HCT116 (cell line): ENCODE data around the gene MYO1G. TPM values are rescaled to one million over a fixed set of nuclear protein-coding genes. Genes with fewer than 3 reads are reported as not detected.

Experiments used
- ATAC-seq: fragments of 200-7000 bp; cut with Tn5 transposase; 2 replicates; pipeline ENCODE4 v1.9.1; 2020; ENCODE audit warnings: mild to moderate bottlenecking, moderate library complexity
- BruUV-seq: library from RNA; stranded (reverse); fragments of 400-500 nt; replicated peaks from 2 replicates; lab custom pipeline; 2021; lab: Mats Ljungman, UMichigan
- CTCF ChIA-PET: fragments of 300-600 bp; sonication (Branson Sonifier 250); formaldehyde crosslinking; loops from one replicate; lab custom pipeline; 2021; ENCODE audit warnings: antibody characterized with exemption; lab: Charles Lee
- POLR2A ChIA-PET: fragments of 300-600, 350-600 bp; sonication (Branson Sonifier 250); formaldehyde crosslinking; loops from one replicate; lab custom pipeline; 2021; ENCODE audit warnings: antibody characterized with exemption; lab: Charles Lee
- RAD21 ChIA-PET, 2 experiments: fragments of 300-600 bp; sonication (Branson Sonifier 250); formaldehyde crosslinking; loops; one replicate each; lab custom pipeline; 2023; ENCODE audit warnings: low total read pairs in 2 of 2; ENCODE audit not compliant: uncharacterized antibody in 2 of 2, unreplicated experiment in 2 of 2, low non-redundant PET in 1 of 2; lab: Charles Lee
- DNase-seq: peaks from one replicate; pipeline ENCODE4 v3.0.0-alpha.2; 2010; ENCODE audit warnings: low read depth, low spot score
- H2AFZ ChIP-seq: fragments of 200-600 bp; shearing (Covaris generic), sonication (generic); 2 replicates; pipeline ENCODE4 v1.6.1; 2017; ENCODE audit warnings: low read depth, mixed run types, mixed read lengths, antibody characterized with exemption, low read length; ENCODE audit not compliant: poor library complexity, severe bottlenecking
- H3K27ac ChIP-seq: 2 replicates; pipeline ENCODE4 v1.5.1; 2012; ENCODE audit warnings: low read depth, low read length
- H3K27me3 ChIP-seq: fragments of 200-600 bp; sonication (generic); 2 replicates; pipeline ENCODE4 v1.6.1; 2016; ENCODE audit warnings: mixed run types, low read length, mixed read lengths; ENCODE audit not compliant: insufficient read depth
- H3K36me3 ChIP-seq, 2 experiments: fragments of 200-500 bp in 1 of 2; fragments of 200-600 bp in 1 of 2; sonication (Bioruptor generic) in 1 of 2; sonication (generic) in 1 of 2; 2 replicates each; pipeline versions ENCODE4 v1.5.1 to v1.6.1; 2014 to 2016; ENCODE audit warnings: low read length in 2 of 2, inconsistent platforms in 1 of 2, mixed read lengths in 1 of 2, mixed run types in 1 of 2; ENCODE audit not compliant: insufficient read depth in 2 of 2, control insufficient read depth in 1 of 2
- H3K4me1 ChIP-seq, 2 experiments: fragments of 200-600 bp in 1 of 2; sonication (generic) in 1 of 2; 2 replicates each; pipeline versions ENCODE4 v1.5.1 to v1.6.1; 2012 to 2017; ENCODE audit warnings: low read length in 2 of 2, inconsistent platforms in 1 of 2, mild to moderate bottlenecking in 1 of 2, mixed read lengths in 1 of 2, mixed run types in 1 of 2, moderate library complexity in 1 of 2; ENCODE audit not compliant: insufficient read depth in 2 of 2, control insufficient read depth in 1 of 2
- H3K4me2 ChIP-seq: fragments of 200-600 bp; sonication (generic); 2 replicates; pipeline ENCODE4 v1.6.1; 2017; ENCODE audit warnings: mixed run types, low read length, mixed read lengths
- H3K4me3 ChIP-seq, 2 experiments: fragments of 200-600 bp in 1 of 2; sonication (generic) in 1 of 2; replicated peaks in 1 of 2; 2 replicates each; pipeline ENCODE4 v1.5.1; 2011 to 2016; ENCODE audit warnings: low read length in 2 of 2, control low read depth in 1 of 2, low read depth in 1 of 2, mild to moderate bottlenecking in 1 of 2, mixed read lengths in 1 of 2, mixed run types in 1 of 2
- H3K79me2 ChIP-seq: fragments of 200-600 bp; sonication (generic); 2 replicates; pipeline ENCODE4 v1.6.1; 2017; ENCODE audit warnings: mild to moderate bottlenecking, mixed run types, low read length, moderate library complexity, mixed read lengths; ENCODE audit not compliant: insufficient read depth
- H3K9ac ChIP-seq: fragments of 200-600 bp; sonication (generic); 2 replicates; pipeline ENCODE4 v1.6.1; 2016; ENCODE audit warnings: low read length, mixed read lengths
- H3K9me2 ChIP-seq: fragments of 200-600 bp; sonication (generic), shearing (Covaris generic); 2 replicates; pipeline ENCODE4 v1.6.1; 2017; ENCODE audit warnings: mixed run types, mild to moderate bottlenecking, moderate library complexity; ENCODE audit not compliant: insufficient read depth
- H3K9me3 ChIP-seq, 2 experiments: fragments of 200-500 bp in 1 of 2; fragments of 200-600 bp in 1 of 2; sonication (Bioruptor generic) in 1 of 2; sonication (generic) in 1 of 2; 2 replicates each; pipeline ENCODE4 v1.6.1; 2014 to 2017; ENCODE audit warnings: low read length in 2 of 2, mixed read lengths in 2 of 2, inconsistent platforms in 1 of 2, low read depth in 1 of 2, mild to moderate bottlenecking in 1 of 2, mixed run types in 1 of 2, moderate library complexity in 1 of 2; ENCODE audit not compliant: control insufficient read depth in 1 of 2, insufficient read depth in 1 of 2
- H4K20me1 ChIP-seq: fragments of 200-600 bp; sonication (generic), shearing (Covaris generic); 2 replicates; pipeline ENCODE4 v1.6.1; 2017; ENCODE audit warnings: mixed run types, mild to moderate bottlenecking, moderate library complexity; ENCODE audit not compliant: insufficient read depth
- ATF3 ChIP-seq: IDR thresholded peaks from 2 replicates; pipeline ENCODE4 v1.6.1; 2012
- CEBPB ChIP-seq: IDR thresholded peaks from 2 replicates; pipeline ENCODE4 v1.6.1; 2012; ENCODE audit warnings: low read depth
- CTCF ChIP-seq, 3 experiments: fragments of 200-600 bp in 1 of 3; sonication (generic) in 1 of 3; IDR thresholded peaks in 2 of 3; conservative IDR thresholded peaks in 1 of 3; 2 replicates each; pipeline ENCODE4 v1.5.1; 2012 to 2017; ENCODE audit warnings: low read depth in 2 of 3, low read length in 2 of 3, antibody characterized with exemption in 1 of 3, borderline replicate concordance in 1 of 3, control low read depth in 1 of 3, mild to moderate bottlenecking in 1 of 3, mixed read lengths in 1 of 3, mixed run types in 1 of 3, moderate library complexity in 1 of 3; ENCODE audit not compliant: insufficient read depth in 1 of 3
- EGR1 ChIP-seq: IDR thresholded peaks from 2 replicates; pipeline ENCODE4 v1.6.1; 2012; ENCODE audit warnings: low read depth
- ELF1 ChIP-seq: IDR thresholded peaks from 2 replicates; pipeline ENCODE4 v1.6.1; 2012; ENCODE audit warnings: low read depth, borderline replicate concordance
- EZH2phosphoT487 ChIP-seq: fragments of 200-600 bp; IDR thresholded peaks from 2 replicates; pipeline ENCODE4 v1.6.1; 2018; ENCODE audit warnings: antibody characterized with exemption, borderline replicate concordance
- POLR2A ChIP-seq: IDR thresholded peaks from 2 replicates; pipeline ENCODE4 v1.7.0; 2011; ENCODE audit warnings: borderline replicate concordance; ENCODE audit not compliant: insufficient read depth, insufficient read length; ENCODE audit errors: extremely low read depth
- SIN3A ChIP-seq: IDR thresholded peaks from 2 replicates; pipeline ENCODE4 v1.6.1; 2012; ENCODE audit warnings: low read depth
- TCF7L2 ChIP-seq: IDR thresholded peaks from 2 replicates; pipeline ENCODE4 v1.7.0; 2011; ENCODE audit warnings: borderline replicate concordance, inconsistent platforms; ENCODE audit not compliant: insufficient read depth, insufficient read length; ENCODE audit errors: extremely low read depth
- YY1 ChIP-seq: IDR thresholded peaks from 2 replicates; pipeline ENCODE4 v1.6.1; 2011; ENCODE audit warnings: low read length, low read depth, moderate library complexity, mild to moderate bottlenecking; ENCODE audit not compliant: insufficient replicate concordance; ENCODE audit errors: extremely low read depth
- ZFX ChIP-seq: fragments of 450-650 bp; IDR thresholded peaks from 2 replicates; pipeline ENCODE4 v1.6.1; 2017
- intact Hi-C: fragments of 100-400 bp; cut with micrococcal nuclease; formaldehyde crosslinking; loops from 2 replicates; pipeline ENCODE4 v1.10.0; 2022
- total RNA-seq: library from RNA; stranded (reverse); gene quantifications from one replicate; pipeline ENCODE4 v1.2.1, GENCODE V29; 2021; ENCODE audit not compliant: unreplicated experiment
- TF ChIP-seq, protein P1 (sequence below): IDR thresholded peaks from 2 replicates; pipeline ENCODE4 v1.6.1; 2012
- TF ChIP-seq, protein P2 (sequence below): IDR thresholded peaks from 2 replicates; pipeline ENCODE4 v1.6.1; 2012; ENCODE audit warnings: low read depth

The MYO1G gene
- total RNA-seq, 1 experiment from 2014 or later, result 0.74 TPM

DNA sequence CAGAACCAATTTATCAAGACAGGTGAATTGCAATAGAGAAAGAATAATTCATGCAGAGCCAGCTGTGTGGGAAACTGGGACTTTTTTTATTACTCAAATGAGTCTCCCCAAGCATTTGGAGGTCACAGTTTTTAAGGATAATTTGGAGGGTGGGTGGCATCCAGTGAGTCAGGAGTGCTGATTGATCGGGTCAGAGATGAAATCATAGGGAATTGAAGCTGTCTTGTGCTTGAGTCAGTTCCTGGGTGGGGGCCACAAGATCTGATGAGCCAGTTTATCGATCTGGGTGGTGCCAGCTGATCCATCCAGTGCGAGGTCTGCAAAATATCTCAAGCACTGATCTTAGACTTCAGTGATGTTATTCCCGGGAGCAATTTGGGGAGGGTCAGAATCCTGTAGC lies 9.9 kb upstream of the MYO1G start:
- RAD21 ChIA-PET, result no interaction called here
- peaks cover 10 to 25% of the 10 kb centered on the region in 2 experiments for H3K36me3 ChIP-seq
- no peak for DNase-seq
- no peak overlapping the region for H3K27ac ChIP-seq
- POLR2A ChIA-PET, result interaction anchor here (1.5 kb wide), 1 partner anchor 11 kb away, joined by 4 read pairs; the partner anchor contains the start of gene CCM2
- BruUV-seq, result no TSS peak
- H4K20me1 ChIP-seq, result peaks cover 7% of the 10 kb centered on the region; the same call in 1 of the 2 replicates
- no peak for TF ChIP-seq POLR2A
- no peak for TF ChIP-seq ZFX
- no peak for TF ChIP-seq TCF7L2
- TF ChIP-seq, protein P1, sequence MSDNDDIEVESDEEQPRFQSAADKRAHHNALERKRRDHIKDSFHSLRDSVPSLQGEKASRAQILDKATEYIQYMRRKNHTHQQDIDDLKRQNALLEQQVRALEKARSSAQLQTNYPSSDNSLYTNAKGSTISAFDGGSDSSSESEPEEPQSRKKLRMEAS, result no peak
- TF ChIP-seq ATF3, result no peak
- no peak for TF ChIP-seq ELF1
- no peak for TF ChIP-seq SIN3A
- TF ChIP-seq, protein P2, sequence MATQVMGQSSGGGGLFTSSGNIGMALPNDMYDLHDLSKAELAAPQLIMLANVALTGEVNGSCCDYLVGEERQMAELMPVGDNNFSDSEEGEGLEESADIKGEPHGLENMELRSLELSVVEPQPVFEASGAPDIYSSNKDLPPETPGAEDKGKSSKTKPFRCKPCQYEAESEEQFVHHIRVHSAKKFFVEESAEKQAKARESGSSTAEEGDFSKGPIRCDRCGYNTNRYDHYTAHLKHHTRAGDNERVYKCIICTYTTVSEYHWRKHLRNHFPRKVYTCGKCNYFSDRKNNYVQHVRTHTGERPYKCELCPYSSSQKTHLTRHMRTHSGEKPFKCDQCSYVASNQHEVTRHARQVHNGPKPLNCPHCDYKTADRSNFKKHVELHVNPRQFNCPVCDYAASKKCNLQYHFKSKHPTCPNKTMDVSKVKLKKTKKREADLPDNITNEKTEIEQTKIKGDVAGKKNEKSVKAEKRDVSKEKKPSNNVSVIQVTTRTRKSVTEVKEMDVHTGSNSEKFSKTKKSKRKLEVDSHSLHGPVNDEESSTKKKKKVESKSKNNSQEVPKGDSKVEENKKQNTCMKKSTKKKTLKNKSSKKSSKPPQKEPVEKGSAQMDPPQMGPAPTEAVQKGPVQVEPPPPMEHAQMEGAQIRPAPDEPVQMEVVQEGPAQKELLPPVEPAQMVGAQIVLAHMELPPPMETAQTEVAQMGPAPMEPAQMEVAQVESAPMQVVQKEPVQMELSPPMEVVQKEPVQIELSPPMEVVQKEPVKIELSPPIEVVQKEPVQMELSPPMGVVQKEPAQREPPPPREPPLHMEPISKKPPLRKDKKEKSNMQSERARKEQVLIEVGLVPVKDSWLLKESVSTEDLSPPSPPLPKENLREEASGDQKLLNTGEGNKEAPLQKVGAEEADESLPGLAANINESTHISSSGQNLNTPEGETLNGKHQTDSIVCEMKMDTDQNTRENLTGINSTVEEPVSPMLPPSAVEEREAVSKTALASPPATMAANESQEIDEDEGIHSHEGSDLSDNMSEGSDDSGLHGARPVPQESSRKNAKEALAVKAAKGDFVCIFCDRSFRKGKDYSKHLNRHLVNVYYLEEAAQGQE, result no peak
- TF ChIP-seq CEBPB, result no peak
- TF ChIP-seq CTCF (IDR thresholded peaks at IDR 0.05 in 2 of 3, conservative IDR thresholded peaks at IDR 0.05 in 1 of 3; ENCODE audit: borderline replicate concordance in 1 of 3, insufficient read depth in 1 of 3, low read depth in 2 of 3, low read length in 2 of 3), result no peak
- no peak for TF ChIP-seq EGR1
- no peak for TF ChIP-seq YY1
- TF ChIP-seq EZH2phosphoT487, result no peak
- no peaks in the 10 kb centered on the region for H3K9me2 ChIP-seq
- no peak overlapping the region for H3K4me3 ChIP-seq
- intact Hi-C loops, result loop anchor here (5.0 kb wide), 1 partner anchor 124 kb away; the partner anchor contains the start of gene TBRG4
- no peak overlapping the region for H2AFZ ChIP-seq
- H3K4me2 ChIP-seq, result no peak overlapping the region
- no peak for ATAC-seq
- no peaks in the 10 kb centered on the region for H3K27me3 ChIP-seq
- CTCF ChIA-PET, result no interaction called here
- H3K9ac ChIP-seq, result no peak overlapping the region
- H3K79me2 ChIP-seq, result peaks cover 28% of the 10 kb centered on the region
- no peaks in the 10 kb centered on the region for H3K9me3 ChIP-seq
- H3K4me1 ChIP-seq, result peaks cover 4 to 34% of the 10 kb centered on the region in 2 experiments; a peak in 3 of 4 replicates
